ENCODE data around the gene TCFL5. TPM values are rescaled to one million over a fixed set of nuclear protein-coding genes. Genes with fewer than 3 reads are reported as not detected.

The TCFL5 gene
- total and polyA plus RNA-seq, 7 experiments from 2014 or later, result 0.91 to 10.8 (median 7.0) TPM

- Histone ChIP-seq H3K4me1 (ENCODE audit: control insufficient read depth in 2 of 2, insufficient read depth in 2 of 2, low read length in 2 of 2) (peaks cover 3 to 19% of the 10 kb centered on the region in 2 donors), H3K36me3 (ENCODE audit: control insufficient read depth in 2 of 3, insufficient read depth in 3 of 3, low read length in 3 of 3) (no peaks in the 10 kb centered on the region), H3K27ac (ENCODE audit: low read depth, low read length) (no peak overlapping the region), H3K9me3 (ENCODE audit: control insufficient read depth in 2 of 3, low read length in 3 of 3) (no peaks in the 10 kb centered on the region), H3K27me3 (ENCODE audit: control insufficient read depth in 2 of 2, insufficient read depth in 2 of 2, low read length in 2 of 2) (peaks cover 5 to 28% of the 10 kb centered on the region in 2 donors), H3K4me3 (ENCODE audit: low read length) (no peak overlapping the region)
- no peak overlapping the region for H3K27ac Mint-ChIP-seq
- DNase-seq (no peak), ATAC-seq (no peak)
- intact Hi-C loops (cut with micrococcal nuclease), result loop anchor here in 1 of 2 donors (5.0 kb wide), 1 partner anchor 188 kb away; the partner anchor contains the start of gene BHLHE23
- H3K4me3 Mint-ChIP-seq, result no peak overlapping the region
- peaks cover 6 to 34% (median 8%) of the 10 kb centered on the region in 5 donors for H3K27me3 Mint-ChIP-seq
- H3K4me1 Mint-ChIP-seq, result peaks cover 0 to 22% (median 10%) of the 10 kb centered on the region in 7 donors
- H3K36me3 Mint-ChIP-seq, result no peaks in the 10 kb centered on the region
- no peaks in the 10 kb centered on the region for H3K9me3 Mint-ChIP-seq
- POLR2A ChIA-PET, result no interaction called here
- CTCF ChIA-PET, result no interaction called here
Observed at GRCh38 chr20:62819494-62820174, 42.0 kb downstream of the TCFL5 start.

- intact Hi-C loops (cut with micrococcal nuclease), result no loop called here
- Mint-ChIP-seq H3K27ac (no peak overlapping the region), H3K9me3 (no peaks in the 10 kb centered on the region), H3K4me3 (peak overlapping the region in 1 of 10 donors; percentile 59), H3K27me3 (peaks cover 6 to 37% (median 8%) of the 10 kb centered on the region in 5 donors), H3K36me3 (no peaks in the 10 kb centered on the region), H3K4me1 (peaks cover 0 to 25% (median 10%) of the 10 kb centered on the region in 7 donors)
- H3K27me3 ChIP-seq (ENCODE audit: control insufficient read depth in 2 of 2, insufficient read depth in 2 of 2, low read length in 2 of 2), result peaks cover 5 to 28% of the 10 kb centered on the region in 2 donors
- ChIA-PET POLR2A (no interaction called here), CTCF (interaction anchor here (1.3 kb wide), 1 partner anchor 11 kb away, joined by 5 read pairs; no protein-coding TSS in a partner anchor)
- peaks cover 0 to 12% of the 10 kb centered on the region in 2 donors for H3K4me1 ChIP-seq (ENCODE audit: control insufficient read depth in 2 of 2, insufficient read depth in 2 of 2, low read length in 2 of 2)
- no peak overlapping the region for H3K4me3 ChIP-seq (ENCODE audit: low read length)
- H3K36me3 ChIP-seq (ENCODE audit: control insufficient read depth in 2 of 3, insufficient read depth in 3 of 3, low read length in 3 of 3), result peaks cover 0 to 2% (median 0%) of the 10 kb centered on the region in 3 experiments
- H3K27ac ChIP-seq (ENCODE audit: low read depth, low read length), result no peak overlapping the region
- DNase-seq (no peak), ATAC-seq (no peak)
- H3K9me3 ChIP-seq (ENCODE audit: control insufficient read depth in 2 of 3, low read length in 3 of 3), result no peaks in the 10 kb centered on the region
Observed at GRCh38 chr20:62818592-62819493, 42.8 kb downstream of the TCFL5 start.

GRCh38 chr20:62817975-62818591 lies 43.5 kb downstream of the TCFL5 start:
- peaks cover 0 to 12% of the 10 kb centered on the region in 2 donors for H3K4me1 ChIP-seq (ENCODE audit: control insufficient read depth in 2 of 2, insufficient read depth in 2 of 2, low read length in 2 of 2)
- Mint-ChIP-seq H3K27ac (no peak overlapping the region), H3K4me1 (peaks cover 0 to 23% (median 10%) of the 10 kb centered on the region in 7 donors), H3K27me3 (peaks cover 6 to 37% (median 8%) of the 10 kb centered on the region in 5 donors), H3K4me3 (peak overlapping the region in 6 of 10 donors; percentile 9 to 65 (median 18)), H3K9me3 (no peaks in the 10 kb centered on the region), H3K36me3 (no peaks in the 10 kb centered on the region)
- intact Hi-C loops (cut with micrococcal nuclease), result no loop called here
- H3K4me3 ChIP-seq (ENCODE audit: low read length), result no peak overlapping the region
- no peak for DNase-seq
- ChIA-PET POLR2A (no interaction called here), CTCF (interaction anchor here (1.3 kb wide), 1 partner anchor 10 kb away, joined by 5 read pairs; no protein-coding TSS in a partner anchor)
- H3K36me3 ChIP-seq (ENCODE audit: control insufficient read depth in 2 of 3, insufficient read depth in 3 of 3, low read length in 3 of 3), result peaks cover 0 to 9% (median 0%) of the 10 kb centered on the region in 3 experiments
- no peak for ATAC-seq
- no peak overlapping the region for H3K27ac ChIP-seq (ENCODE audit: low read depth, low read length)
- peaks cover 5 to 28% of the 10 kb centered on the region in 2 donors for H3K27me3 ChIP-seq (ENCODE audit: control insufficient read depth in 2 of 2, insufficient read depth in 2 of 2, low read length in 2 of 2)
- no peaks in the 10 kb centered on the region for H3K9me3 ChIP-seq (ENCODE audit: control insufficient read depth in 2 of 3, low read length in 3 of 3)

- ATAC-seq (no peak), DNase-seq (no peak)
- peaks cover 0 to 20% (median 10%) of the 10 kb centered on the region in 7 donors for H3K4me1 Mint-ChIP-seq
- Histone ChIP-seq H3K4me3 (ENCODE audit: low read length) (no peak within 1 kb of the TSS), H3K9me3 (ENCODE audit: control insufficient read depth in 2 of 3, low read length in 3 of 3) (no peaks in the 10 kb centered on the region), H3K27me3 (ENCODE audit: control insufficient read depth in 2 of 2, insufficient read depth in 2 of 2, low read length in 2 of 2) (peaks cover 5 to 28% of the 10 kb centered on the region in 2 donors), H3K4me1 (ENCODE audit: control insufficient read depth in 2 of 2, insufficient read depth in 2 of 2, low read length in 2 of 2) (peaks cover 0 to 12% of the 10 kb centered on the region in 2 donors), H3K27ac (ENCODE audit: low read depth, low read length) (no peak within 1 kb of the TSS), H3K36me3 (ENCODE audit: control insufficient read depth in 2 of 3, insufficient read depth in 3 of 3, low read length in 3 of 3) (peaks cover 0 to 18% (median 0%) of the 10 kb centered on the region in 3 experiments)
- no peaks in the 10 kb centered on the region for H3K36me3 Mint-ChIP-seq
- intact Hi-C loops (cut with micrococcal nuclease), result no loop called here
- ChIA-PET POLR2A (no interaction called here), CTCF (interaction anchor here (1.3 kb wide), 1 partner anchor 9 kb away, joined by 5 read pairs; no protein-coding TSS in a partner anchor)
- H3K4me3 Mint-ChIP-seq, result peak within 1 kb of the TSS in 9 of 10 donors; percentile 56 to 79 (median 70)
- peak within 1 kb of the TSS in 3 of 9 donors; percentile 9 to 42 (median 31) for H3K27ac Mint-ChIP-seq
- H3K27me3 Mint-ChIP-seq, result peaks cover 6 to 37% (median 8%) of the 10 kb centered on the region in 5 donors
- H3K9me3 Mint-ChIP-seq, result no peaks in the 10 kb centered on the region
Observed at GRCh38 chr20:62816884-62817873, 44.4 kb downstream of the TCFL5 start, which contains the start of gene COL9A3. TSS of gene COL9A3 (plus strand) at chr20:62817050. CDS start at chr20:62817065, 15 bp downstream.

GRCh38 chr20:62816031-62816883 lies 45.4 kb downstream of the TCFL5 start:
- Histone ChIP-seq H3K36me3 (ENCODE audit: control insufficient read depth in 2 of 3, insufficient read depth in 3 of 3, low read length in 3 of 3) (peaks cover 0 to 27% (median 0%) of the 10 kb centered on the region in 3 experiments), H3K4me1 (ENCODE audit: control insufficient read depth in 2 of 2, insufficient read depth in 2 of 2, low read length in 2 of 2) (peaks cover 0 to 12% of the 10 kb centered on the region in 2 donors), H3K27me3 (ENCODE audit: control insufficient read depth in 2 of 2, insufficient read depth in 2 of 2, low read length in 2 of 2) (peaks cover 5 to 28% of the 10 kb centered on the region in 2 donors), H3K27ac (ENCODE audit: low read depth, low read length) (no peak overlapping the region), H3K4me3 (ENCODE audit: low read length) (no peak overlapping the region), H3K9me3 (ENCODE audit: control insufficient read depth in 2 of 3, low read length in 3 of 3) (no peaks in the 10 kb centered on the region)
- peaks cover 0 to 20% (median 10%) of the 10 kb centered on the region in 7 donors for H3K4me1 Mint-ChIP-seq
- H3K9me3 Mint-ChIP-seq, result no peaks in the 10 kb centered on the region
- H3K36me3 Mint-ChIP-seq, result peaks cover 0 to 3% (median 0%) of the 10 kb centered on the region in 5 donors
- ATAC-seq (peak; percentile 24), DNase-seq (no peak)
- intact Hi-C loops (cut with micrococcal nuclease), result no loop called here
- peak overlapping the region in 9 of 10 donors; percentile 56 to 79 (median 70) for H3K4me3 Mint-ChIP-seq
- POLR2A ChIA-PET, result interaction anchor here (0.7 to 2.3 kb wide), 4 partner anchors 20 to 100 kb away, joined by 3 to 10 read pairs (median 4); partner anchors contain the start of gene MRGBP
- peak overlapping the region in 3 of 9 donors; percentile 9 to 42 (median 31) for H3K27ac Mint-ChIP-seq
- H3K27me3 Mint-ChIP-seq, result peaks cover 6 to 37% (median 8%) of the 10 kb centered on the region in 5 donors
- CTCF ChIA-PET, result interaction anchor here (0.6 kb wide), 1 partner anchor 55 kb away, joined by 3 read pairs; no protein-coding TSS in a partner anchor
